Heart right ventricle (tissue), 16 donors: ENCODE data around the gene ZMYM2. TPM values are rescaled to one million over a fixed set of nuclear protein-coding genes. Genes with fewer than 3 reads are reported as not detected.

ENCODE experiments used
- ATAC-seq, 8 donors: fragments of 200-7000 bp; cut with Tn5 transposase; one replicate each; pipeline ENCODE4 v1.9.1; 2020; ENCODE audit warnings: mild to moderate bottlenecking in 8 of 8, moderate library complexity in 8 of 8, moderate number of reproducible peaks in 1 of 8
- DNase-seq, 2 donors: peaks; one replicate each; pipeline ENCODE4 v3.0.0-alpha.2; 2020
- H3K27ac ChIP-seq, 10 donors: fragments of 200-600 bp; sonication (generic) in 2 of 10; one replicate each; pipeline versions ENCODE4 v1.5.0 to v1.8.0; 2020 to 2022; ENCODE audit warnings: mild to moderate bottlenecking in 3 of 10
- H3K27me3 ChIP-seq, 7 donors: fragments of 200-600 bp; one replicate each; pipeline ENCODE4 v1.8.0; 2021 to 2022; ENCODE audit warnings: mild to moderate bottlenecking in 2 of 7
- H3K36me3 ChIP-seq, 9 donors: fragments of 200-600 bp; sonication (generic) in 1 of 9; one replicate each; pipeline versions ENCODE4 v1.5.0 to v1.8.0; 2020 to 2022; ENCODE audit warnings: mild to moderate bottlenecking in 2 of 9
- H3K4me1 ChIP-seq, 9 donors: fragments of 200-600 bp; sonication (generic) in 1 of 9; one replicate each; pipeline versions ENCODE4 v1.5.0 to v1.8.0; 2020 to 2022; ENCODE audit warnings: mild to moderate bottlenecking in 4 of 9
- H3K4me3 ChIP-seq, 10 donors: fragments of 200-600 bp; sonication (generic) in 2 of 10; one replicate each; pipeline versions ENCODE4 v1.5.0 to v1.8.0; 2020 to 2022; ENCODE audit warnings: mild to moderate bottlenecking in 7 of 10, moderate library complexity in 2 of 10
- H3K9me3 ChIP-seq, 11 donors: fragments of 200-600 bp in 10 of 11; sonication (generic) in 2 of 11; one replicate each; pipeline versions ENCODE4 v1.5.0 to v1.8.0; 2013 to 2022; ENCODE audit warnings: mild to moderate bottlenecking in 2 of 11, control low read depth in 1 of 11, moderate library complexity in 1 of 11
- CTCF ChIP-seq, 9 donors: fragments of 200-600 bp; sonication (generic) in 2 of 9; IDR thresholded peaks; one replicate each; pipeline versions ENCODE4 v1.5.0 to v1.8.0; 2021 to 2022; ENCODE audit warnings: antibody characterized with exemption in 9 of 9, mild to moderate bottlenecking in 5 of 9, moderate library complexity in 1 of 9
- WGBS, 2 donors: extraction: QIAGEN DNeasy Blood & Tissue Kit; methylation state at CpG; one replicate each; pipeline ENCODE4 v1.1.7; 2013; ENCODE audit warnings: inconsistent platforms in 1 of 2; 5-methylcytosine and 5-hydroxymethylcytosine counted together
- intact Hi-C, 10 donors: fragments of 100-400 bp; cut with DNase I; formaldehyde crosslinking; loops; one replicate each; pipeline versions ENCODE4 v1.11.1 to v1.14.2; 2022
- polyA plus RNA-seq, 2 donors: library from polyadenylated mRNA; stranded (reverse); fragments of 200-250 nt; gene quantifications; one replicate each; pipeline ENCODE4 v1.2.3, GENCODE V29; 2013
- total RNA-seq, 10 donors: library from RNA; stranded (reverse); fragmentation: NEBNext Ultra II Directional in 3 of 10; extraction: Animal tissue kit (Norgen Biotek cat#: 25700) in 3 of 10; gene quantifications; one replicate each; pipeline versions ENCODE4 v1.2.1 to v1.2.4, GENCODE V29; 2021 to 2023
- donor health status: Arrhythmogenic right ventricular cardiomyopathy.
- donor health status: ischemic (EF 13 %, LVEDD 7.1; RV severe dilation, severe dysfunction).
- donor health status: healthy with polysubstance abuse.
- donor health status: DM: no; HTN: yes; CAD: no.
- donor health status: DM: no; HTN: no; CAD: no.
- donor health status: ischemic (EF 25% LVEDD 6.9; RV normal size, moderate dysfunction).
- donor health status: ischemic (EF 25% LVEDD 5.7; RV mildly dilated, moderate dysfunction).
- donor health status: healthy.
- donor health status: DM: yes; HTN: yes; CAD: no.
- donor health status: Ischemic cardiomyopathy.
- donor health status: ischemic (EF 35%, LVEDD 5.7; RV mildly dilated, moderate dysfunction).
- donor health status: nonischemic (EF 11% LVEDD 7.7; RV severe dilation, severe dysfunction).
- donor health status: DM: yes; HTN: yes; CAD: no.
- donor health status: PGD.
- donor health status: ischemic (EF 29% LVEDD 5.4; RV normal size, mild dysfunction).
- donor health status: nonischemic (EF 23%, LVEDD 6.1; RV moderate dilation, normal function).

ZMYM2 gene
- total and polyA plus RNA-seq, 12 donors: 9.2 to 68.5 (median 49.9) TPM

- H3K4me1 ChIP-seq: peaks cover 0 to 39% (median 10%) of the 10 kb centered on the region in 9 donors
- peak overlapping the region in 1 of 10 donors; percentile 57 for H3K27ac ChIP-seq
- 77 to 87% methylated on average over 2 of the region's 2 CpGs for WGBS, 2 donors
- DNase-seq (no peak), ATAC-seq (no peak)
- H3K27me3 ChIP-seq: no peaks in the 10 kb centered on the region
- H3K36me3 ChIP-seq: peaks cover 0 to 82% (median 13%) of the 10 kb centered on the region in 9 donors
- no peak for TF ChIP-seq CTCF (IDR thresholded peaks at IDR 0.05)
- H3K9me3 ChIP-seq: no peaks in the 10 kb centered on the region
- intact Hi-C loops: no loop called here
- no peak overlapping the region for H3K4me3 ChIP-seq
Measured at GRCh38 chr13:20077086-20077485, 118.6 kb downstream of the ZMYM2 start.

DNA sequence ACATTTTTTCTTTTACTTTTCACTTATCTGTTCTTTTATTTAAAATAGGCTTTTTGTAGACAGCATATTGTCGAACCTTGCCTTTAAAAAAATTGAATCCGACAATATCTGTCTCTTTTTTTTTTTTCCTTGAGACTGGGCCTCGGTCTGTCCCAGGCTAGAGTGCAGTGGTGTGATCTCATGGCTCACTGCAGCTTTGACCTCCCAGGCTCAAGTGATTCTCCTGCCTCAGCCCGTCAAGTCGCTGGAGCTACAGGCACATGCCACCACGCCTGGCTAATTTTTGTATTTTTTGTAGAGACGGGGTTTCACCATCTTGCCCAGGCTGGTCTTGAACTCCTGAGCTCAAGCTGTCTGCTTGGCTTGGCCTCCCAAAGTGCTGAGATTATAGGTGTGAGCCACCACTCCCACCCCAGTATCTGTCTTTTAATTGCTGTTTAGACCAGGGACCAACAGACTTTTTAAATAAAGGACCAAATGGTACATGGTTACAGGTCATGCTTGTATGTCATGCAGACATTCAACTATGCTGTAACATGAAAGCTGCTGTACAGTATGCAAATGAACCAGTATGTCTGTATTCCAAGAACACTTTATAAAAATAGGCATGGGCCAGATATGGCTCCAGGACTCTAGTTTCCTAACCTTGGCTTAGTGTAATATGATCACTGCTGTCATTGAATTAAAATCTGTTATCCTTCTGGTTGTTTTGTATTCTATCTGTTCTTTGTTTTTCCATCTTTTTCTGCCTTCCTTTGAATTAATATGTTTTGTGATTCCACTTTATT lies 122.0 kb downstream of the ZMYM2 start:
- Histone ChIP-seq H3K9me3 (no peaks in the 10 kb centered on the region), H3K36me3 (peaks cover 0 to 87% (median 20%) of the 10 kb centered on the region in 9 donors), H3K27me3 (no peaks in the 10 kb centered on the region), H3K4me1 (peaks cover 0 to 25% (median 7%) of the 10 kb centered on the region in 9 donors), H3K27ac (peak overlapping the region in 8 of 10 donors; percentile 33 to 81 (median 68)), H3K4me3 (no peak overlapping the region)
- TF ChIP-seq CTCF (IDR thresholded peaks at IDR 0.05): no peak
- 67 to 73% methylated on average over 7 of the region's 7 CpGs for WGBS, 2 donors
- ATAC-seq: peak; percentile 79 to 98 (median 94)
- intact Hi-C loops: loop anchor here in 1 of 10 donors (1.0 kb wide), 1 partner anchor 15 kb away; no protein-coding TSS in a partner anchor
- no peak for DNase-seq

GRCh38 chr13:20090349-20090748 lies 131.8 kb downstream of the ZMYM2 start:
- no peaks in the 10 kb centered on the region for H3K9me3 ChIP-seq
- intact Hi-C loops: loop anchor here in 7 of 10 donors (2.0 to 10.0 kb wide), 3 partner anchors 72 to 74 kb away; partner anchors contain the start of gene GJA3 (in 4 of the 7)
- peaks cover 0 to 14% (median 0%) of the 10 kb centered on the region in 9 donors for H3K4me1 ChIP-seq
- no peak overlapping the region for H3K27ac ChIP-seq
- H3K4me3 ChIP-seq: no peak overlapping the region
- TF ChIP-seq CTCF (IDR thresholded peaks at IDR 0.05): peak in 4 of 9 donors; percentile 29 to 48 (median 38)
- ATAC-seq: peak in 2 of 8 donors; percentile 52 to 53
- peaks cover 0 to 28% (median 2%) of the 10 kb centered on the region in 9 donors for H3K36me3 ChIP-seq
- no peaks in the 10 kb centered on the region for H3K27me3 ChIP-seq
- WGBS, 2 donors: 46 to 63% methylated on average over 1 of the region's 1 CpG
- no peak for DNase-seq

DNA sequence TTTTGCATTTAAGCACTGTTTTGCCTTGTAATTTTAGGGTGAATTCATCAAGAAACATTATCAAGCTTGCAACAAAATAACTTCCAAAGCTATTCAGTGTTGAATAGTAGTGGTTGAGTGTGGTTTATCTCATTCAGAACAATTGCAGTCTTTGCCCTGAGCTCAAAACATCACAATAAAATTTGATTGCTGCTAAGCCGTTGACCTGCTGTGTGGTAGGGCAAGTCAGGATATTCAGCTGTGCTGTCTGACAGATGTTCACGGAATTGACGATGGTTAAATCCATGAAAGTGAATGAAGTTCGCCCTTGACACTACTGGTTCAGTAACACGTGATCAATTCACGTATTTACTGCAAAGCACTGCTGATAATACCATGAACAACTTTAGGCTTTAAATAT lies 135.4 kb downstream of the ZMYM2 start:
- intact Hi-C loops: loop anchor here in 4 of 10 donors (5.0 to 10.0 kb wide), 2 partner anchors 68 to 71 kb away; partner anchors contain the start of gene GJA3 (in 4 of the 4)
- DNase-seq (no peak), ATAC-seq (no peak)
- no peaks in the 10 kb centered on the region for H3K36me3 ChIP-seq
- peaks cover 0 to 9% (median 2%) of the 10 kb centered on the region in 7 donors for H3K27me3 ChIP-seq
- TF ChIP-seq CTCF (IDR thresholded peaks at IDR 0.05): no peak
- no peak overlapping the region for H3K27ac ChIP-seq
- H3K4me1 ChIP-seq: peaks cover 0 to 11% (median 0%) of the 10 kb centered on the region in 9 donors
- 81 to 82% methylated on average over 6 of the region's 6 CpGs for WGBS, 2 donors
- H3K9me3 ChIP-seq: no peaks in the 10 kb centered on the region
- H3K4me3 ChIP-seq: no peak overlapping the region
